Activated CD4-positive, alpha-beta T cell treated with anti-CD3 and anti-CD28 coated beads for 4 hours (primary cell): ENCODE results near the gene FAM81B.

ENCODE experiments used
- DNase-seq, 2 donors: peaks; one replicate each; pipeline ENCODE4 v3.0.0-alpha.2; 2020

FAM81B gene

DNA sequence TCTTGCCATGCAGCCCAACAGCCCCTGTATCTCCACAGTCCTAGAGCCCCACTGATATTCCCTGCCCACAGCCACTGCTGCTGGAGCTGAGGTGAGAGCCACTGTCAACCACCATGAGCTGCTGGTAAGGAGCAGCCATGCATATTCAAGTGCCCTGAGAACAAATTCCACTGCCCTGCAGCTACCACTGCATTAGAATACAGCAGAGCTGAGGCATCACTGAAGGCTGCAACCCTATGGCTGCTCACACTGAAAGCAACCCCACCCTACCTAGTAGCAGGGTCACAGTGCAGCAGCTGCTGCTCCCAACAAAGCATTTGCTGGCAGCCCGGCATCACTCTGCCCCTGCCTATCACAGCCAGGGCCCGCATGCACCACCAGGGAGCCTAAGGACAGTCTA lies 95.0 kb downstream of the FAM81B start:
- DNase-seq, result no peak

DNA sequence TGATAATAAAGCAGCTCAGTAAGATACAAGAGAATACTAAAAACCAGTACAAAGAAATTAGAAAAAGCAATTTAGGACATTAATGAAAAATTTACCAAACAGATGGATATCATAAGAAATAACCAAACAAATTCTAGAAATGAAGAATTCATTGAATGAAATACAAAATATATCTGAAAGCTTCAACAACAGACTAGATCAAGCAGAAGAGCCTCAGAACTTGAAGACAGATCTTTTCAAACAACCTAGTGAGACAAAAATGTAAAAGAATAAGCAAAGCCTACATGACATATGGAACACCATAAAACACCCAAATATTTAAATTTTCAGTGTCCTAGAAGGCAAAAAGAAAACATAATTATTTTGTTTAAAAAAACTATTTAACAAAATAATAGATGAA lies 96.7 kb downstream of the FAM81B start:
- DNase-seq, result no peak
